NCI-H524 (cell line): ENCODE data around the gene TAP2.

ENCODE experiments used
- DNase-seq, 2 experiments: peaks; one replicate each; lab custom pipeline; 2025; lab: John Stamatoyannopoulos, UW

The TAP2 gene

DNA sequence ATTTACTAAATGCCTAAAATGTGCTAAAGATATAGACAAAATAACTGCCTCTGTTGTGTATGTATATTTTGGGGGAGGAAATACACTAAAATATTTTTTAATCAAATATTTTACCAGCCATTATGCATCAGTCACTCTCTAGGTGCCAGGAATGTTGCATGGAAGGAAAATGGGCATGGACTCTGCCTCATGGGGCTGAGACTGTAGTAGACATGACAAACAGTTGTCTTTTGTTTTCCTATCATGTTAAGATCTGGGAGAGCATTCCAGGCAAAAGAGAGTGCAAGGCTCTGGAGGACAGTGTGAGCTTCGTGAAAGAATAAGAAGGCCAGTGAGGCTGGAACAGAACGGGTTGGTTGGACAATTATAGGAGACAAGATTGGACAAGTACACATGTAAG lies 48.2 kb downstream of the TAP2 start:
- no peak for DNase-seq
